GM12878 (cell line): Measurements from ENCODE around the gene RETSAT. TPM values are rescaled to one million over a fixed set of nuclear protein-coding genes. Genes with fewer than 3 reads are reported as not detected.

Source experiments
- ATAC-seq: fragments of 200-7000 bp; cut with Tn5 transposase; 3 replicates; pipeline ENCODE4 v1.9.1; 2020; ENCODE audit warnings: mild to moderate bottlenecking, moderate library complexity
- BruUV-seq: library from RNA; stranded (reverse); fragments of 400-500 nt; replicated peaks from 2 replicates; lab custom pipeline; 2021; lab: Mats Ljungman, UMichigan
- CTCF ChIA-PET: fragments of 300-600 bp; sonication (Branson Sonifier 250); formaldehyde crosslinking; extraction: SDS; loops from one replicate; lab custom pipeline; 2021; ENCODE audit warnings: inconsistent platforms; lab: Yijun Ruan, JAX
- POLR2A ChIA-PET: fragments of 350-600 bp; formaldehyde crosslinking; extraction: SDS; loops from one replicate; lab custom pipeline; 2021; ENCODE audit warnings: inconsistent platforms; lab: Charles Lee
- RAD21 ChIA-PET: fragments of 300-600 bp; sonication (Branson Sonifier 250); formaldehyde crosslinking; loops from one replicate; lab custom pipeline; 2023; ENCODE audit warnings: antibody characterized with exemption; ENCODE audit not compliant: unreplicated experiment; lab: Charles Lee
- SMC1A ChIA-PET: fragments of 300-600 bp; sonication (Branson Sonifier 250); formaldehyde crosslinking; loops from one replicate; lab custom pipeline; 2023; ENCODE audit not compliant: unreplicated experiment, uncharacterized antibody; lab: Charles Lee
- DNase-seq: peaks from one replicate; pipeline ENCODE4 v3.0.0-alpha.2; 2011; ENCODE audit warnings: low read depth, low spot score
- FAIRE-seq: peaks from 3 replicates; lab custom pipeline; 2011; peaks lifted over from hg19 to GRCh38; lab: Jason Lieb, UNC
- H2AFZ ChIP-seq: 2 replicates; pipeline ENCODE4 v1.6.0; 2011; ENCODE audit warnings: low read depth, low read length, control low read depth; ENCODE audit not compliant: control insufficient read depth
- H3K27ac ChIP-seq: 2 replicates; pipeline ENCODE4 v1.5.1; 2011; ENCODE audit warnings: control low read depth; ENCODE audit not compliant: control insufficient read depth, insufficient read depth
- H3K27me3 ChIP-seq, 2 experiments: replicated peaks in 1 of 2; 2 replicates each; pipeline versions ENCODE4 v1.6.0 to v1.6.1; 2011; ENCODE audit warnings: low read length in 1 of 2; ENCODE audit not compliant: control insufficient read depth in 2 of 2, insufficient read depth in 2 of 2
- H3K36me3 ChIP-seq, 2 experiments: 2 replicates each; pipeline ENCODE4 v1.5.1; 2011; ENCODE audit warnings: low read length in 1 of 2; ENCODE audit not compliant: control insufficient read depth in 2 of 2, insufficient read depth in 2 of 2
- H3K4me1 ChIP-seq: 2 replicates; pipeline ENCODE4 v1.6.1; 2011; ENCODE audit warnings: mild to moderate bottlenecking, low read length, moderate library complexity, mixed read lengths; ENCODE audit not compliant: control insufficient read depth, insufficient read depth
- H3K4me2 ChIP-seq: 2 replicates; pipeline ENCODE4 v1.6.0; 2011; ENCODE audit warnings: control low read depth; ENCODE audit not compliant: control insufficient read depth, insufficient read depth
- H3K4me3 ChIP-seq: fragments of 200-600 bp; sonication (generic); 2 replicates; pipeline ENCODE4 v1.5.1; 2016
- H3K79me2 ChIP-seq: 2 replicates; pipeline ENCODE4 v1.6.0; 2011; ENCODE audit warnings: low read length; ENCODE audit not compliant: control insufficient read depth, insufficient read depth
- H3K9ac ChIP-seq: 2 replicates; pipeline ENCODE4 v1.8.0; 2011; ENCODE audit warnings: low read length, control low read depth, mixed read lengths; ENCODE audit not compliant: control insufficient read depth, insufficient read depth
- H3K9me3 ChIP-seq: replicated peaks from 3 replicates; pipeline ENCODE4 v1.5.1; 2011; ENCODE audit warnings: mild to moderate bottlenecking, low read length; ENCODE audit not compliant: control insufficient read depth, insufficient read depth
- H4K20me1 ChIP-seq: 2 replicates; pipeline ENCODE4 v1.6.0; 2011; ENCODE audit not compliant: control insufficient read depth, insufficient read depth
- CTCF ChIP-seq, 3 experiments: IDR thresholded peaks in 2 of 3; conservative IDR thresholded peaks in 1 of 3; 2 replicates each; pipeline ENCODE4 v1.5.1; 2011; ENCODE audit warnings: low read depth in 3 of 3, low read length in 3 of 3, mild to moderate bottlenecking in 3 of 3, control low read depth in 2 of 3, moderate library complexity in 2 of 3, inconsistent platforms in 1 of 3, mixed read lengths in 1 of 3; ENCODE audit not compliant: control insufficient read depth in 2 of 3, insufficient read depth in 1 of 3; ENCODE audit errors: extremely low read depth in 1 of 3
- ETV6 ChIP-seq, 2 experiments: fragments of 450-650 bp in 1 of 2; IDR thresholded peaks in 1 of 2; conservative IDR thresholded peaks in 1 of 2; 2 replicates each; pipeline ENCODE4 v1.6.1; 2014; ENCODE audit warnings: antibody characterized with exemption in 1 of 2, borderline replicate concordance in 1 of 2, low read depth in 1 of 2, mild to moderate bottlenecking in 1 of 2, moderate library complexity in 1 of 2
- FOXM1 ChIP-seq: IDR thresholded peaks from 2 replicates; pipeline ENCODE4 v1.6.1; 2012; ENCODE audit warnings: low read depth, mild to moderate bottlenecking, inconsistent platforms, low read length, moderate library complexity
- IKZF1 ChIP-seq: fragments of 450-650 bp; conservative IDR thresholded peaks from 2 replicates; pipeline ENCODE4 v1.6.1; 2017; ENCODE audit warnings: antibody characterized with exemption, mild to moderate bottlenecking
- LARP7 ChIP-seq: fragments of 450-650 bp; IDR thresholded peaks from 2 replicates; pipeline ENCODE4 v1.6.1; 2017; ENCODE audit warnings: mild to moderate bottlenecking
- NFIC ChIP-seq: IDR thresholded peaks from 2 replicates; pipeline ENCODE4 v1.6.1; 2012; ENCODE audit warnings: low read depth, mild to moderate bottlenecking, inconsistent platforms, low read length, moderate library complexity
- RELB ChIP-seq: fragments of 450-650 bp; IDR thresholded peaks from 2 replicates; pipeline ENCODE4 v1.6.1; 2017; ENCODE audit warnings: low read depth, mild to moderate bottlenecking, moderate library complexity
- SIN3A ChIP-seq: IDR thresholded peaks from 2 replicates; pipeline ENCODE4 v1.6.1; 2012; ENCODE audit warnings: low read depth, low read length, improper control_type of control experiment
- SPI1 ChIP-seq: IDR thresholded peaks from 2 replicates; pipeline ENCODE4 v1.6.1; 2011; ENCODE audit warnings: low read depth, mild to moderate bottlenecking, low read length, moderate library complexity, borderline replicate concordance; ENCODE audit not compliant: insufficient read depth
- SUZ12 ChIP-seq: fragments of 200-600 bp; sonication (generic); IDR thresholded peaks from one replicate; pipeline ENCODE4 v1.6.1; 2018; ENCODE audit warnings: antibody characterized with exemption, mild to moderate bottlenecking; ENCODE audit not compliant: unreplicated experiment
- WGBS: methylation state at CpG from one replicate; pipeline ENCODE4 v1.1.6; 2016; ENCODE audit warnings: low lambda C conversion rate; ENCODE audit not compliant: insufficient replicate concordance, insufficient coverage; ENCODE audit errors: missing lambda C conversion rate; 5-methylcytosine and 5-hydroxymethylcytosine counted together
- in situ Hi-C: fragments of 300-500 bp; cut with MboI; formaldehyde crosslinking; loops from 9 replicates; pipeline ENCODE4 v1.14.3; 2018; ENCODE audit warnings: mixed read lengths
- intact Hi-C: fragments of 100-400 bp; cut with micrococcal nuclease; formaldehyde crosslinking; loops from one replicate; pipeline ENCODE4 v1.14.2; 2022; ENCODE audit not compliant: unreplicated experiment
- polyA plus RNA-seq, 11 experiments: library from polyadenylated mRNA; depleted of rRNA in 4 of 11; unstranded in 6 of 11; stranded (reverse) in 5 of 11; fragments of >200 nt; fragmentation: Nextera tagmentation in 4 of 11; fragmentation: Illumina TruSeq in 1 of 11; extraction: Ambion mirVana in 4 of 11; extraction: Trizol in 1 of 11; gene quantifications; 1 replicate in 1 of 11; 2 replicates in 10 of 11; pipeline versions ENCODE4 v1.2.1 to v1.2.3, GENCODE V29; 2011 to 2016; ENCODE audit warnings: inconsistent platforms in 2 of 11, missing spikeins in 2 of 11, low read depth in 1 of 11
- total RNA-seq, 4 experiments: library from RNA; depleted of rRNA in 3 of 4; stranded (reverse); fragments of >200 nt in 3 of 4; fragmentation: Illumina TruSeq in 1 of 4; extraction: Trizol in 1 of 4; gene quantifications; 2 replicates each; pipeline versions ENCODE4 v1.2.1 to v1.2.3, GENCODE V29; 2013 to 2021

The RETSAT gene
- total and polyA plus RNA-seq, 10 of the 15 experiments (the other 5 are each of a cell fraction or from before 2014, with no cell fraction given): 3.3 to 28.8 (median 22.0) TPM

GRCh38 chr2:85398426-85399182 lies 44.3 kb upstream of the RETSAT start:
- in situ Hi-C loops: no loop called here
- no TSS peak for BruUV-seq
- no peaks in the 10 kb centered on the region for H4K20me1 ChIP-seq
- RAD21 ChIA-PET: interaction anchor here (0.6 kb wide), 1 partner anchor 281 kb away, joined by 4 read pairs; no protein-coding TSS in a partner anchor
- SMC1A ChIA-PET: interaction anchor here (0.7 kb wide), 1 partner anchor 153 kb away, joined by 3 read pairs; no protein-coding TSS in a partner anchor
- TF ChIP-seq SIN3A (no peak), LARP7 (no peak), FOXM1 (no peak), SPI1 (no peak), RELB (no peak), IKZF1 (no peak), NFIC (no peak), ETV6 (conservative IDR thresholded peaks at IDR 0.05 in 1 of 2, IDR thresholded peaks at IDR 0.05 in 1 of 2; ENCODE audit: borderline replicate concordance in 1 of 2, low read depth in 1 of 2) (no peak), SUZ12 (no peak), CTCF (IDR thresholded peaks at IDR 0.05 in 2 of 3, conservative IDR thresholded peaks at IDR 0.05 in 1 of 3; ENCODE audit: control insufficient read depth in 2 of 3, extremely low read depth in 1 of 3, insufficient read depth in 1 of 3, low read depth in 3 of 3, low read length in 3 of 3) (no peak)
- WGBS: 81% methylated on average over 7 of the region's 8 CpGs
- H3K27me3 ChIP-seq: no peaks in the 10 kb centered on the region
- POLR2A ChIA-PET: interaction anchor here (0.6 kb wide), 1 partner anchor 15 kb away, joined by 3 read pairs; no protein-coding TSS in a partner anchor
- H3K9ac ChIP-seq: no peak overlapping the region
- FAIRE-seq (no peak), ATAC-seq (no peak), DNase-seq (no peak)
- no peaks in the 10 kb centered on the region; the same call in 2 of the 3 replicates for H3K9me3 ChIP-seq
- H2AFZ ChIP-seq: no peak overlapping the region
- H3K4me3 ChIP-seq: no peak overlapping the region
- H3K4me1 ChIP-seq: peaks cover 9% of the 10 kb centered on the region
- intact Hi-C loops: no loop called here
- no peaks in the 10 kb centered on the region; a peak in 2 of 4 replicates for H3K36me3 ChIP-seq
- H3K4me2 ChIP-seq: no peak overlapping the region
- CTCF ChIA-PET: no interaction called here
- no peak overlapping the region for H3K27ac ChIP-seq
- no peaks in the 10 kb centered on the region for H3K79me2 ChIP-seq
